ENCODE results near the gene LRRC3B. TPM values are rescaled to one million over a fixed set of nuclear protein-coding genes. Genes with fewer than 3 reads are reported as not detected.

Gene LRRC3B
- total and polyA plus RNA-seq, 2 donors (not counting 1 experiment from before 2014, with no cell fraction given) = not detected

DNA sequence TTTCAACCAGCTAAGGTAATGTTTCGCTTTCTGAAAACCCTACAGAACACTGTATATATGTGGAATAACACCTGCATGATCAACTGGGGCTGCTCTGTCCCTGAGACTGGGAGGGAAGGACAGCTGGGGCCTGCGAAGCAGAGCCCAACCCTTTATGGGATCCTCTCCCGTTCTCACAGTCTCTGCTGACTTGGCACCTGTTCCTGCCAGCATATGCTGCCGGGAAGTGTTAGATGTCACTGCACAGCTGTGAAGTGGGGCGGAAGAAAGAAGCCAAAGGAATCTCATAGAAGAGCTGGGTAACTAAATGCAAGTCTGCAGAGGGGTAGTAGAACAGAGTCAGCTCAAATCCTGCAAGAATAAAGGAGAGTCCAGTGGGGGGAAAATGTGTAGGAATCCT is 29.6 kb downstream of the LRRC3B start:
- Mint-ChIP-seq H3K4me1 (no peaks in the 10 kb centered on the region), H3K27me3 (no peaks in the 10 kb centered on the region), H3K4me3 (no peak overlapping the region), H3K27ac (no peak overlapping the region), H3K9me3 (ENCODE audit: insufficient read depth) (no peaks in the 10 kb centered on the region)
- Histone ChIP-seq H4K20me1 (ENCODE audit: control insufficient read depth, insufficient read depth, low read length, poor library complexity, severe bottlenecking) (no peaks in the 10 kb centered on the region), H3K9ac (ENCODE audit: low read length) (no peak overlapping the region), H3K27me3 (replicated peaks in 1 of 4; ENCODE audit: control extremely low read depth in 1 of 4, control insufficient read depth in 3 of 4, insufficient read depth in 4 of 4, low read length in 3 of 4) (no peaks in the 10 kb centered on the region), H3K9me3 (ENCODE audit: control extremely low read depth in 1 of 3, control insufficient read depth in 2 of 3, insufficient read depth in 1 of 3, low read length in 2 of 3) (no peaks in the 10 kb centered on the region), H3K4me1 (ENCODE audit: control insufficient read depth in 2 of 2, insufficient read depth in 2 of 2, low read length in 2 of 2) (no peaks in the 10 kb centered on the region), H3K4me2 (replicated peaks; ENCODE audit: low read depth, low read length, poor library complexity, severe bottlenecking) (no peak overlapping the region), H3K36me3 (replicated peaks in 1 of 2; ENCODE audit: control extremely low read depth in 1 of 2, control insufficient read depth in 1 of 2, extremely low read depth in 1 of 2, insufficient read depth in 2 of 2, low read length in 1 of 2) (no peaks in the 10 kb centered on the region), H3K79me2 (ENCODE audit: control insufficient read depth, insufficient read depth, low read length) (no peaks in the 10 kb centered on the region), H2AFZ (ENCODE audit: insufficient read depth, low read depth, low read length, poor library complexity, severe bottlenecking) (no peak overlapping the region), H3K4me3 (ENCODE audit: control extremely low read depth in 1 of 5, extremely low read depth in 1 of 5, insufficient read depth in 1 of 5, low read depth in 2 of 5, low read length in 4 of 5) (no peak overlapping the region), H3K27ac (ENCODE audit: low read length in 2 of 2) (no peak overlapping the region)
- ChIA-PET CTCF (no interaction called here), POLR2A (no interaction called here)
- TF ChIP-seq CTCF (IDR thresholded peaks at IDR 0.05) = no peak
- no peak for TF ChIP-seq EZH2 (IDR thresholded peaks at IDR 0.05; ENCODE audit: borderline replicate concordance, insufficient read depth, low read depth, low read length, poor library complexity, severe bottlenecking)
- DNase-seq (no peak), ATAC-seq (ENCODE audit: low read depth) (no peak)
- 81% methylated on average over 4 of the region's 5 CpGs for WGBS (ENCODE audit: insufficient coverage)
- intact Hi-C loops (cut with micrococcal nuclease) = no loop called here

- Histone ChIP-seq H3K4me1 (ENCODE audit: control insufficient read depth in 2 of 2, insufficient read depth in 2 of 2, low read length in 2 of 2) (no peaks in the 10 kb centered on the region), H4K20me1 (ENCODE audit: control insufficient read depth, insufficient read depth, low read length, poor library complexity, severe bottlenecking) (no peaks in the 10 kb centered on the region), H3K27me3 (replicated peaks in 1 of 4; ENCODE audit: control extremely low read depth in 1 of 4, control insufficient read depth in 3 of 4, insufficient read depth in 4 of 4, low read length in 3 of 4) (no peaks in the 10 kb centered on the region), H3K79me2 (ENCODE audit: control insufficient read depth, insufficient read depth, low read length) (no peaks in the 10 kb centered on the region), H3K4me3 (ENCODE audit: control extremely low read depth in 1 of 5, extremely low read depth in 1 of 5, insufficient read depth in 1 of 5, low read depth in 2 of 5, low read length in 4 of 5) (no peak overlapping the region), H2AFZ (ENCODE audit: insufficient read depth, low read depth, low read length, poor library complexity, severe bottlenecking) (no peak overlapping the region), H3K36me3 (replicated peaks in 1 of 2; ENCODE audit: control extremely low read depth in 1 of 2, control insufficient read depth in 1 of 2, extremely low read depth in 1 of 2, insufficient read depth in 2 of 2, low read length in 1 of 2) (no peaks in the 10 kb centered on the region), H3K27ac (ENCODE audit: low read length in 2 of 2) (no peak overlapping the region), H3K4me2 (replicated peaks; ENCODE audit: low read depth, low read length, poor library complexity, severe bottlenecking) (no peak overlapping the region), H3K9ac (ENCODE audit: low read length) (no peak overlapping the region), H3K9me3 (ENCODE audit: control extremely low read depth in 1 of 3, control insufficient read depth in 2 of 3, insufficient read depth in 1 of 3, low read length in 2 of 3) (no peaks in the 10 kb centered on the region)
- WGBS (ENCODE audit: insufficient coverage) = no CpG with 5 or more reads among the region's 1 CpG
- H3K9me3 Mint-ChIP-seq (ENCODE audit: insufficient read depth) = no peaks in the 10 kb centered on the region
- POLR2A ChIA-PET = no interaction called here
- TF ChIP-seq CTCF (IDR thresholded peaks at IDR 0.05) = no peak
- no peak for TF ChIP-seq EZH2 (IDR thresholded peaks at IDR 0.05; ENCODE audit: borderline replicate concordance, insufficient read depth, low read depth, low read length, poor library complexity, severe bottlenecking)
- H3K4me3 Mint-ChIP-seq = no peak overlapping the region
- no peak for ATAC-seq (ENCODE audit: low read depth)
- H3K27ac Mint-ChIP-seq = no peak overlapping the region
- no peaks in the 10 kb centered on the region for H3K4me1 Mint-ChIP-seq
- intact Hi-C loops (cut with micrococcal nuclease) = no loop called here
- DNase-seq = no peak
- CTCF ChIA-PET = no interaction called here
- H3K27me3 Mint-ChIP-seq = no peaks in the 10 kb centered on the region
These were observed 31.3 kb downstream of the LRRC3B start for GRCh38 chr3:26653811-26654425.
